GM12873 (cell line): ENCODE data around the gene HAT1.

Experiments
- CTCF ChIP-seq: IDR thresholded peaks from 2 replicates; pipeline ENCODE4 v1.5.1; 2012; ENCODE audit warnings: low read depth, mild to moderate bottlenecking, moderate library complexity, low read length, control low read depth; ENCODE audit not compliant: insufficient read depth; ENCODE audit errors: missing control alignments

Gene HAT1

GRCh38 chr2:171924170-171924942 is 2.1 kb downstream of the HAT1 start:
- no peak for TF ChIP-seq CTCF

- no peak for TF ChIP-seq CTCF
Measured at GRCh38 chr2:171930385-171930784, 8.1 kb downstream of the HAT1 start.

- no peak for TF ChIP-seq CTCF
Measured at GRCh38 chr2:171939058-171939742, 16.9 kb downstream of the HAT1 start.

- no peak for TF ChIP-seq CTCF
Measured at GRCh38 chr2:171939743-171940071, 17.4 kb downstream of the HAT1 start.

- TF ChIP-seq CTCF, result no peak
Measured at GRCh38 chr2:171941316-171941699, 19.0 kb downstream of the HAT1 start.

GRCh38 chr2:171943869-171944268 is 21.6 kb downstream of the HAT1 start:
- TF ChIP-seq CTCF, result no peak

- TF ChIP-seq CTCF, result no peak
Measured at GRCh38 chr2:171952276-171952675, 30.0 kb downstream of the HAT1 start.
